HG03097 (cell line): ENCODE data around the gene EXOC3L2.
"Not testable (repeated sequence)": the region's sequence is repeated elsewhere in the genome, so short reads cannot be mapped to it uniquely, and the experiment has no call there.

Experiments
- ATAC-seq: cut with Tn5 transposase; IDR thresholded peaks from one replicate; pipeline ENCODE4 v1.9.1; 2021; ENCODE audit not compliant: unreplicated experiment, low FRiP score

Gene EXOC3L2

DNA sequence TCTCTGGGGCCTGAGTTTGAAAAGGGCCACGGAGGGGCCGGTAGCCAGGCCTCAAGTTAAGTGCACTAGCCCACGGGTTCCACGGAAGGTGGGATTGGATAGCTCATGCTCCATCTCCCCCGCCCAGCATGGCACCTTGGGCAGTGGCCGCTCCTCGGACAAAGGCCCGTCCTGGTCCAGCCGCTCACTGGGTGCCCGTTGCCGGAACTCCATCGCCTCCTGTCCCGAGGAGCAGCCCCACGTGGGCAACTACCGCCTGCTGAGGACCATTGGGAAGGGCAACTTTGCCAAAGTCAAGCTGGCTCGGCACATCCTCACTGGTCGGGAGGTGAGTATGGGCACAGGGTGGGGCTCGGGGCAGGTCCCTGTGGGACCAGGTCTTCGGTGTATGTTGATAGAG lies 13.7 kb upstream of the EXOC3L2 start:
- ATAC-seq, result no peak

- no peak for ATAC-seq
Measured at GRCh38 chr19:45256836-45257235, 11.6 kb upstream of the EXOC3L2 start.

- no peak for ATAC-seq
Measured at GRCh38 chr19:45255611-45256157, 10.5 kb upstream of the EXOC3L2 start.

- ATAC-seq, result no peak
Measured at GRCh38 chr19:45254044-45254531, 8.9 kb upstream of the EXOC3L2 start.

GRCh38 chr19:45253396-45254027 lies 8.3 kb upstream of the EXOC3L2 start:
- no peak for ATAC-seq

- no peak for ATAC-seq
Measured at GRCh38 chr19:45251452-45252354, 6.5 kb upstream of the EXOC3L2 start.

GRCh38 chr19:45250832-45251451 lies 5.7 kb upstream of the EXOC3L2 start, which contains the start of gene MARK4:
Gene MARK4 (plus strand): TSS chr19:45251271. CDS start chr19:45251589, 318 bp downstream.
- ATAC-seq, result no peak

DNA sequence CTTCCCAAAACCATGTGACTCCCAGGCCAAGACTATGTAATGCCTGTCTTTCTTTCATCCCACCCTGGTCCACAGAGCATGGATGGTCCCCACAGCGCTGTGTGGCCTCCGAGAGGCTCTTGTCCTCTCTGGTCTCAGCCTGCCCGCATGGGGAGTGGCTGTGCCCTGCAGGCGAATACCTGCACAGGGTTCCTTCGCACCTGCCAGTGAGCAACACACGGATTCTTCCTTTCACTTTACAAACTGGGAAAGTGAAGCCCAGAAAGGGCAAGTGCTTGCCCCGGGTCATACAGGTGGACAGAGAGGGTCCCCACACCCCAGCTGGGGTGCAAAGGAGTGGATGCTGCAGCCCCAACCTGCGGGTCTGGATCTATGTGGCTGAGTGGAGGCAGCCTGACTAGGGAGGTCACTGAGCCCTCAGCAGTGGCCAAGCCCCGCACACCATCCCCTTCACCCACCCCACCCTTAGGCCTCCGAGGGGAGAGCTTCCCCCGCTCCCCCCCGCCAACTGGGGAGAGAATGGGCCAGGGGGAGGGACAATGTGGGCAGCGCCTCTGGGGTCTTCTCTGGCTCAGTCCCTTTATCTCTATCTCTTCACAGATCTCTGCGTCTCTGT lies 5.1 kb upstream of the EXOC3L2 start:
- no peak for ATAC-seq

- ATAC-seq, result no peak
Measured at GRCh38 chr19:45249261-45250033, 4.2 kb upstream of the EXOC3L2 start.

DNA sequence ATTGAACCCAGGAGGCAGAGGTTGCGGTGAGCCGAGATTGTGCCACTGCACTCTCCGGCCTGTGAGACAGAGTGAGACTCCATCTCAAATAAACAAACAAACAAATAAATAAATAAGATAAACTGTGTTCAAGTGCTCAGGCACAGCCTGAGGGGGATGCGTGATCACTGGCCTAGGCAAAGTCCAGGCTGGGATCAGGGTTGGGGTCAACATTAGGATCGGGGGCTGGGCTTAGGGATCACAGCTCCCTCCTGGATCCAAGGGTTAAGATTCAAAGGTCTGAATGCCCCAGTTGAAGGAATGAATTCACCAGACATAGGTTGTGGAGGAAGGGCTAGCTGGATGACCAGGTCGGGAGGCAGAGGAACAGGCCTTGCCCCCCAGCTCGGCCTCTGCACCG lies 1.9 kb upstream of the EXOC3L2 start:
- no peak for ATAC-seq

DNA sequence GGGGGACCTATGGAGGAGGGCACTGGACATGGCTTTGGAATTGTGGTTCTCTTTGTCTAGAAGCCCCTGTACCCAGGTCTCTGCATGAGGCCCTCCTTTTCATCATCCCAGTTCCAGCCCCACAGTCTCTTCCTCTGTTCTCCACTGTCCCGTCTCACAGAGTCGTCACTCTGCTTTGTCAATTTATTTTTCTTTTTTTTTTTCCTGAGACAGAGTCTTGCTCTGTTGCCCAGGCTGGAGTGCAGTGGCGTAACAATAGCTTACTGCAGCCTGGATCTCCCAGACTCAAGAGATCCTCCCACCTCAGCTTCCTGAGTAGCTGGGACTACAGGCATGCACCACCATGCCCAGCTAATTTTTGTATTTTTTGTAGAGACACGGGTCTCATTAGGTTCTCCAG lies 619 bp upstream of the EXOC3L2 start:
- ATAC-seq, result no peak

- no peak for ATAC-seq
Measured at GRCh38 chr19:45244133-45244794, 943 bp downstream of the EXOC3L2 start.

DNA sequence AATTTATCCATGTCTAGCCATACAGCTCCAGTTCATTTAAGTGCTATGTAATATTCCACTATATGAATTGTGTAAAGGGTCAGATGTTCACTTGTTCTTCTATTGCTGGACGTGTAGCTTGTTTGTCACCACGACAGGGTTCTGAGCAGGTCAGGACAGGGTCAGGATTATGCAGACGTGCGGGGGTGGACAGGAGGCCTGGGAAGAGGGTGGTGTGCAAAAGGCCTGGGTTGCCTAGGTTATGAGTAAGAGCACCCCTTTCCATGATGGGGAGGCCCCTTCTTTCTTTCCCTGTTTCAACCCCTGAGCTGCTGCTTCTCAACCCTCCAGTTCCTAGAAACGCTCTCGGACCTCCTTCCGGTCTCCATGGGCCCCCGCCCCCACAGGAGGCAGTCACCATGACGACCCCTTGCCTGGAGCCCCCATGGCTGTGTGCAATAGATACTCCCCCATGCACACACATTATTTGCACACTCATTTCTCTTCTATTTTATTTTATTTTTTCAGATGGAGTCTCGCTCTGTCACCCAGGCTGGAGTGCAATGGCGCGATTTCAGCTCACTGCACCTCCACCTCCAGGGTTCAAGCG lies 2.0 kb downstream of the EXOC3L2 start:
- no peak for ATAC-seq

- ATAC-seq, result no peak
Measured at GRCh38 chr19:45238556-45238955, 6.7 kb downstream of the EXOC3L2 start.

- ATAC-seq, result no peak
Measured at GRCh38 chr19:45235485-45235884, 9.7 kb downstream of the EXOC3L2 start.

GRCh38 chr19:45234089-45234869 lies 10.9 kb downstream of the EXOC3L2 start:
- ATAC-seq, result no peak

- ATAC-seq, result no peak
Measured at GRCh38 chr19:45231891-45232290, 13.3 kb downstream of the EXOC3L2 start.

- not testable (repeated sequence) for ATAC-seq
Measured at GRCh38 chr19:45229056-45229455, 16.2 kb downstream of the EXOC3L2 start.
